Tibial artery (tissue), 4 donors: ENCODE data around the gene CHRDL2.

ENCODE experiments used
- DNase-seq, 2 donors: peaks; one replicate each; pipeline ENCODE4 v3.0.0-alpha.2; 2019
- H3K27ac ChIP-seq, 2 donors: fragments of 200-600 bp; sonication (generic) in 1 of 2; 1 replicate in 1 of 2; 2 replicates in 1 of 2; pipeline ENCODE4 v1.5.1; 2018 to 2019; ENCODE audit warnings: mild to moderate bottlenecking in 1 of 2
- H3K27me3 ChIP-seq, 2 donors: fragments of 200-600 bp; sonication (generic) in 1 of 2; one replicate each; pipeline versions ENCODE4 v1.5.1 to v1.6.0; 2016 to 2019
- H3K36me3 ChIP-seq, 3 donors: fragments of 200-600 bp; sonication (generic) in 2 of 3; one replicate each; pipeline ENCODE4 v1.5.1; 2016 to 2019; ENCODE audit warnings: mild to moderate bottlenecking in 2 of 3
- H3K4me1 ChIP-seq, 4 donors: fragments of 200-600 bp; sonication (generic) in 2 of 4; 1 replicate in 3 of 4; 2 replicates in 1 of 4; pipeline ENCODE4 v1.5.1; 2016 to 2019
- H3K4me3 ChIP-seq, 2 donors: fragments of 200-600 bp; sonication (generic) in 1 of 2; 1 replicate in 1 of 2; 2 replicates in 1 of 2; pipeline ENCODE4 v1.5.1; 2018 to 2019; ENCODE audit warnings: mild to moderate bottlenecking in 2 of 2
- H3K9me3 ChIP-seq, 3 donors: fragments of 200-600 bp; sonication (generic) in 1 of 3; one replicate each; pipeline ENCODE4 v1.5.1; 2016 to 2019
- intact Hi-C: fragments of 100-400 bp; cut with DNase I; formaldehyde crosslinking; loops from one replicate; pipeline ENCODE4 v1.15.0; 2023; ENCODE audit warnings: low total_unique reads
- TF ChIP-seq, protein P1 (sequence below), 2 experiments: fragments of 200-600 bp in 1 of 2; fragments of 450-650 bp in 1 of 2; IDR thresholded peaks; one replicate each; pipeline ENCODE4 v1.5.1; 2017 to 2019; ENCODE audit warnings: antibody characterized with exemption in 2 of 2, mild to moderate bottlenecking in 1 of 2, moderate library complexity in 1 of 2

CHRDL2 gene

GRCh38 chr11:74679513-74679865, 51.7 kb downstream of the CHRDL2 start:
- Histone ChIP-seq H3K9me3 (no peaks in the 10 kb centered on the region), H3K4me3 (no peak overlapping the region), H3K36me3 (no peaks in the 10 kb centered on the region), H3K27ac (no peak overlapping the region), H3K27me3 (no peaks in the 10 kb centered on the region), H3K4me1 (peaks cover 0 to 32% (median 29%) of the 10 kb centered on the region in 4 donors)
- intact Hi-C loops = no loop called here
- TF ChIP-seq, protein P1, sequence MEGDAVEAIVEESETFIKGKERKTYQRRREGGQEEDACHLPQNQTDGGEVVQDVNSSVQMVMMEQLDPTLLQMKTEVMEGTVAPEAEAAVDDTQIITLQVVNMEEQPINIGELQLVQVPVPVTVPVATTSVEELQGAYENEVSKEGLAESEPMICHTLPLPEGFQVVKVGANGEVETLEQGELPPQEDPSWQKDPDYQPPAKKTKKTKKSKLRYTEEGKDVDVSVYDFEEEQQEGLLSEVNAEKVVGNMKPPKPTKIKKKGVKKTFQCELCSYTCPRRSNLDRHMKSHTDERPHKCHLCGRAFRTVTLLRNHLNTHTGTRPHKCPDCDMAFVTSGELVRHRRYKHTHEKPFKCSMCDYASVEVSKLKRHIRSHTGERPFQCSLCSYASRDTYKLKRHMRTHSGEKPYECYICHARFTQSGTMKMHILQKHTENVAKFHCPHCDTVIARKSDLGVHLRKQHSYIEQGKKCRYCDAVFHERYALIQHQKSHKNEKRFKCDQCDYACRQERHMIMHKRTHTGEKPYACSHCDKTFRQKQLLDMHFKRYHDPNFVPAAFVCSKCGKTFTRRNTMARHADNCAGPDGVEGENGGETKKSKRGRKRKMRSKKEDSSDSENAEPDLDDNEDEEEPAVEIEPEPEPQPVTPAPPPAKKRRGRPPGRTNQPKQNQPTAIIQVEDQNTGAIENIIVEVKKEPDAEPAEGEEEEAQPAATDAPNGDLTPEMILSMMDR (IDR thresholded peaks at IDR 0.05) = no peak
- DNase-seq = peak in 1 of 2 donors; percentile 48

- Histone ChIP-seq H3K27ac (no peak overlapping the region), H3K4me1 (peaks cover 0 to 31% (median 28%) of the 10 kb centered on the region in 4 donors), H3K4me3 (no peak overlapping the region), H3K27me3 (no peaks in the 10 kb centered on the region), H3K9me3 (no peaks in the 10 kb centered on the region), H3K36me3 (no peaks in the 10 kb centered on the region)
- peak in 1 of 2 donors; percentile 46 for DNase-seq
- intact Hi-C loops = no loop called here
- TF ChIP-seq, protein P1 (IDR thresholded peaks at IDR 0.05) = no peak
These were observed 52.4 kb downstream of the CHRDL2 start for GRCh38 chr11:74678591-74679512.

DNA sequence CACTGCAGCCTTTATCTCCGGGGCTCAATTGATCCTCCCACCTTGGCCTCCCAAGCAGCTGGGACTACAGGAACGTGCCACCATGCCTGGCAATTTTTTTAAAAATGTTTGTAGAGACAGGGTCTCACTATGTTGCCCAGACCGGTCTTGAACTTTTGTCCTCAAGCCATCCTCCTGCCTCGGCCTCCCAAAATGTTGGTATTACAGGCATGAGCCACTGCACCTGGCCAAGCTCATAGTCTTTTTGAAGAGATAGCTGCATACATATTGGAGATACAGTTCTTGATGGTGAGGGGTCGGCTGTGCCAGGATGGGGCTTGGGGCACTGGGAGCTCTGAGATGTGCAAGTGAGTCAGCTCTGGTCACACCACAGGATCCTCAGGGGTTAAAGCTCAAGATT, 53.2 kb downstream of the CHRDL2 start:
- peaks cover 0 to 33% (median 29%) of the 10 kb centered on the region in 4 donors for H3K4me1 ChIP-seq
- TF ChIP-seq, protein P1 (IDR thresholded peaks at IDR 0.05) = no peak
- no peak overlapping the region for H3K4me3 ChIP-seq
- H3K27me3 ChIP-seq = no peaks in the 10 kb centered on the region
- peak in 1 of 2 donors; percentile 31 for DNase-seq
- H3K9me3 ChIP-seq = no peaks in the 10 kb centered on the region
- H3K27ac ChIP-seq = no peak overlapping the region
- intact Hi-C loops = no loop called here
- no peaks in the 10 kb centered on the region for H3K36me3 ChIP-seq

GRCh38 chr11:74677131-74677530, 54.1 kb downstream of the CHRDL2 start:
- Histone ChIP-seq H3K4me3 (no peak overlapping the region), H3K4me1 (peaks cover 0 to 34% (median 29%) of the 10 kb centered on the region in 4 donors), H3K9me3 (no peaks in the 10 kb centered on the region), H3K27me3 (no peaks in the 10 kb centered on the region), H3K27ac (peak overlapping the region; percentile 22 to 42), H3K36me3 (no peaks in the 10 kb centered on the region)
- peak in 1 of 2 donors; percentile 33 for DNase-seq
- intact Hi-C loops = no loop called here
- TF ChIP-seq, protein P1 (IDR thresholded peaks at IDR 0.05) = no peak

GRCh38 chr11:74676596-74676995, 54.6 kb downstream of the CHRDL2 start:
- H3K4me3 ChIP-seq = no peak overlapping the region
- TF ChIP-seq, protein P1 (IDR thresholded peaks at IDR 0.05) = no peak
- no peaks in the 10 kb centered on the region for H3K27me3 ChIP-seq
- intact Hi-C loops = no loop called here
- no peaks in the 10 kb centered on the region for H3K36me3 ChIP-seq
- no peaks in the 10 kb centered on the region for H3K9me3 ChIP-seq
- H3K4me1 ChIP-seq = peaks cover 0 to 31% (median 25%) of the 10 kb centered on the region in 4 donors
- peak overlapping the region; percentile 22 to 42 for H3K27ac ChIP-seq
- peak in 1 of 2 donors; percentile 60 for DNase-seq
